ENCODE results near the gene CCDC192.

DNA sequence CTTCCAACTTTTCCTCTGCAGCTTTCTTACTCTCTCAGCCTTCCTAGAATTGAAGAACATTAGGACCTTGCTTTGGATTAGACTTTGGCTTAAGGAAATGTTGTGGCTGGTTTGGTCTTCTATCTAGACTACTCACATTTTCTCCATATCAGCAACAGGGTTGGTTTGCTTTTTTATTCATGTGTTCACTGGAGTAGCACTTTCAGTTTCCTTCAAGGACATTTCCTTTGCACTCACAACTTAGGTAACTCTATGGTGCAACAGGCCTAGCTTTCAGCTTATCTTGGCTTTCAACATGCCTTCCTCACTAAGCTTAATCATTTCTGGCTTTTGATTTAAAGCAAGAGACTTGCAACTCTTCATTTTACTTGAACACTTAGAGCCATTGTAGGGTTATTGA, 153.1 kb downstream of the CCDC192 start:
- TF ChIP-seq, protein P1, sequence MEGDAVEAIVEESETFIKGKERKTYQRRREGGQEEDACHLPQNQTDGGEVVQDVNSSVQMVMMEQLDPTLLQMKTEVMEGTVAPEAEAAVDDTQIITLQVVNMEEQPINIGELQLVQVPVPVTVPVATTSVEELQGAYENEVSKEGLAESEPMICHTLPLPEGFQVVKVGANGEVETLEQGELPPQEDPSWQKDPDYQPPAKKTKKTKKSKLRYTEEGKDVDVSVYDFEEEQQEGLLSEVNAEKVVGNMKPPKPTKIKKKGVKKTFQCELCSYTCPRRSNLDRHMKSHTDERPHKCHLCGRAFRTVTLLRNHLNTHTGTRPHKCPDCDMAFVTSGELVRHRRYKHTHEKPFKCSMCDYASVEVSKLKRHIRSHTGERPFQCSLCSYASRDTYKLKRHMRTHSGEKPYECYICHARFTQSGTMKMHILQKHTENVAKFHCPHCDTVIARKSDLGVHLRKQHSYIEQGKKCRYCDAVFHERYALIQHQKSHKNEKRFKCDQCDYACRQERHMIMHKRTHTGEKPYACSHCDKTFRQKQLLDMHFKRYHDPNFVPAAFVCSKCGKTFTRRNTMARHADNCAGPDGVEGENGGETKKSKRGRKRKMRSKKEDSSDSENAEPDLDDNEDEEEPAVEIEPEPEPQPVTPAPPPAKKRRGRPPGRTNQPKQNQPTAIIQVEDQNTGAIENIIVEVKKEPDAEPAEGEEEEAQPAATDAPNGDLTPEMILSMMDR (IDR thresholded peaks at IDR 0.05) = no peak
- no peak for TF ChIP-seq POLR2AphosphoS5 (IDR thresholded peaks at IDR 0.05)
